Endothelial cell (in vitro differentiated cells): Measurements from ENCODE around the gene PSMA2. TPM values are rescaled to one million over a fixed set of nuclear protein-coding genes. Genes with fewer than 3 reads are reported as not detected.

Experiments used
- DNase-seq: peaks from one replicate; pipeline ENCODE4 v3.0.0; 2021; ENCODE audit warnings: low spot score
- H3K27ac Mint-ChIP-seq: one replicate; pipeline ENCODE4 v1.8.0; 2021; ENCODE audit warnings: mixed read lengths, inconsistent platforms; ENCODE audit not compliant: unreplicated experiment
- H3K27me3 Mint-ChIP-seq: one replicate; pipeline ENCODE4 v1.8.0; 2021; ENCODE audit warnings: mild to moderate bottlenecking, moderate library complexity, mixed read lengths, inconsistent platforms; ENCODE audit not compliant: unreplicated experiment
- H3K36me3 Mint-ChIP-seq: one replicate; pipeline ENCODE4 v1.8.0; 2021; ENCODE audit warnings: mild to moderate bottlenecking, low read depth, mixed read lengths, inconsistent platforms; ENCODE audit not compliant: unreplicated experiment
- H3K4me1 Mint-ChIP-seq: one replicate; pipeline ENCODE4 v1.8.0; 2021; ENCODE audit warnings: mild to moderate bottlenecking, mixed read lengths, inconsistent platforms; ENCODE audit not compliant: unreplicated experiment
- H3K4me3 Mint-ChIP-seq: one replicate; pipeline ENCODE4 v1.8.0; 2021; ENCODE audit warnings: mild to moderate bottlenecking, mixed read lengths, inconsistent platforms; ENCODE audit not compliant: unreplicated experiment
- H3K9me3 Mint-ChIP-seq: one replicate; pipeline ENCODE4 v1.8.0; 2021; ENCODE audit warnings: mixed read lengths, inconsistent platforms; ENCODE audit not compliant: unreplicated experiment
- total RNA-seq: library from RNA; stranded (reverse); fragmentation: NEBNext Ultra II Directional; extraction: Animal tissue kit (Norgen Biotek cat#: 25700); gene quantifications from one replicate; pipeline ENCODE4 v1.2.1, GENCODE V29; 2021; ENCODE audit not compliant: unreplicated experiment
- TF ChIP-seq, protein P1 (sequence below): fragments of 200-600 bp; sonication (generic); IDR thresholded peaks from one replicate; pipeline ENCODE4 v1.5.0; 2021; ENCODE audit warnings: antibody characterized with exemption; ENCODE audit not compliant: unreplicated experiment

The PSMA2 gene
- total RNA-seq, 1 donor from 2014 or later = 103 TPM

- H3K27ac Mint-ChIP-seq = no peak overlapping the region
- TF ChIP-seq, protein P1, sequence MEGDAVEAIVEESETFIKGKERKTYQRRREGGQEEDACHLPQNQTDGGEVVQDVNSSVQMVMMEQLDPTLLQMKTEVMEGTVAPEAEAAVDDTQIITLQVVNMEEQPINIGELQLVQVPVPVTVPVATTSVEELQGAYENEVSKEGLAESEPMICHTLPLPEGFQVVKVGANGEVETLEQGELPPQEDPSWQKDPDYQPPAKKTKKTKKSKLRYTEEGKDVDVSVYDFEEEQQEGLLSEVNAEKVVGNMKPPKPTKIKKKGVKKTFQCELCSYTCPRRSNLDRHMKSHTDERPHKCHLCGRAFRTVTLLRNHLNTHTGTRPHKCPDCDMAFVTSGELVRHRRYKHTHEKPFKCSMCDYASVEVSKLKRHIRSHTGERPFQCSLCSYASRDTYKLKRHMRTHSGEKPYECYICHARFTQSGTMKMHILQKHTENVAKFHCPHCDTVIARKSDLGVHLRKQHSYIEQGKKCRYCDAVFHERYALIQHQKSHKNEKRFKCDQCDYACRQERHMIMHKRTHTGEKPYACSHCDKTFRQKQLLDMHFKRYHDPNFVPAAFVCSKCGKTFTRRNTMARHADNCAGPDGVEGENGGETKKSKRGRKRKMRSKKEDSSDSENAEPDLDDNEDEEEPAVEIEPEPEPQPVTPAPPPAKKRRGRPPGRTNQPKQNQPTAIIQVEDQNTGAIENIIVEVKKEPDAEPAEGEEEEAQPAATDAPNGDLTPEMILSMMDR = no peak
- no peaks in the 10 kb centered on the region for H3K9me3 Mint-ChIP-seq
- peaks cover 9% of the 10 kb centered on the region for H3K36me3 Mint-ChIP-seq
- no peaks in the 10 kb centered on the region for H3K27me3 Mint-ChIP-seq
- DNase-seq = no peak
- H3K4me3 Mint-ChIP-seq = no peak overlapping the region
- no peaks in the 10 kb centered on the region for H3K4me1 Mint-ChIP-seq
These were observed 9.8 kb downstream of the PSMA2 start for GRCh38 chr7:42922017-42922753.

- Mint-ChIP-seq H3K4me3 (no peak overlapping the region), H3K27ac (no peak overlapping the region), H3K4me1 (peaks cover 11% of the 10 kb centered on the region), H3K27me3 (peaks cover 2% of the 10 kb centered on the region), H3K36me3 (peaks cover 5% of the 10 kb centered on the region), H3K9me3 (no peaks in the 10 kb centered on the region)
- TF ChIP-seq, protein P1 = no peak
- DNase-seq = no peak
These were observed 16.6 kb downstream of the PSMA2 start for GRCh38 chr7:42915356-42915755.

- Mint-ChIP-seq H3K9me3 (no peaks in the 10 kb centered on the region), H3K4me3 (no peak overlapping the region), H3K36me3 (peaks cover 5% of the 10 kb centered on the region), H3K4me1 (peaks cover 11% of the 10 kb centered on the region), H3K27ac (no peak overlapping the region), H3K27me3 (peaks cover 4% of the 10 kb centered on the region)
- no peak for DNase-seq
- TF ChIP-seq, protein P1 = no peak
These were observed 17.4 kb downstream of the PSMA2 start for GRCh38 chr7:42914421-42915045.

GRCh38 chr7:42914009-42914408, 18.0 kb downstream of the PSMA2 start:
- no peaks in the 10 kb centered on the region for H3K9me3 Mint-ChIP-seq
- H3K27ac Mint-ChIP-seq = no peak overlapping the region
- TF ChIP-seq, protein P1 = no peak
- H3K4me1 Mint-ChIP-seq = peaks cover 11% of the 10 kb centered on the region
- H3K4me3 Mint-ChIP-seq = no peak overlapping the region
- peaks cover 4% of the 10 kb centered on the region for H3K27me3 Mint-ChIP-seq
- H3K36me3 Mint-ChIP-seq = peaks cover under 1% of the 10 kb centered on the region
- no peak for DNase-seq

- no peaks in the 10 kb centered on the region for H3K36me3 Mint-ChIP-seq
- no peak for DNase-seq
- TF ChIP-seq, protein P1 = no peak
- no peak overlapping the region for H3K4me3 Mint-ChIP-seq
- no peaks in the 10 kb centered on the region for H3K9me3 Mint-ChIP-seq
- H3K27ac Mint-ChIP-seq = no peak overlapping the region
- peaks cover 4% of the 10 kb centered on the region for H3K27me3 Mint-ChIP-seq
- H3K4me1 Mint-ChIP-seq = peaks cover 11% of the 10 kb centered on the region
These were observed 18.4 kb downstream of the PSMA2 start for GRCh38 chr7:42913591-42913990.
